H9 (cell line): ENCODE results near the gene ZDHHC17. TPM values are rescaled to one million over a fixed set of nuclear protein-coding genes. Genes with fewer than 3 reads are reported as not detected.
A peak's percentile ranks its signal among the peaks of the same experiment; 100 is the strongest.

ENCODE experiments used
- DNase-seq: peaks from one replicate; pipeline ENCODE4 v3.0.0-alpha.2; 2017
- H2AFZ ChIP-seq: one replicate; pipeline ENCODE4 v1.6.1; 2013; ENCODE audit warnings: mild to moderate bottlenecking, low read length, control low read depth, moderate library complexity
- H2AK5ac ChIP-seq: 2 replicates; pipeline ENCODE4 v1.6.1; 2013; ENCODE audit warnings: low read length, control low read depth, mixed read lengths; ENCODE audit not compliant: insufficient read length
- H2BK120ac ChIP-seq: one replicate; pipeline ENCODE4 v1.6.1; 2013; ENCODE audit warnings: low read depth, mild to moderate bottlenecking, low read length, control low read depth, inconsistent platforms; ENCODE audit not compliant: poor library complexity, severe bottlenecking
- H2BK12ac ChIP-seq: 2 replicates; pipeline ENCODE4 v1.6.1; 2013; ENCODE audit warnings: low read length, control low read depth, mixed read lengths, low read depth; ENCODE audit not compliant: insufficient read length
- H2BK15ac ChIP-seq: 2 replicates; pipeline ENCODE4 v1.6.1; 2013; ENCODE audit warnings: low read depth, low read length, control low read depth
- H2BK20ac ChIP-seq: one replicate; pipeline ENCODE4 v1.6.1; 2013; ENCODE audit warnings: low read depth, mild to moderate bottlenecking, low read length, control low read depth, inconsistent platforms; ENCODE audit not compliant: poor library complexity, severe bottlenecking
- H2BK5ac ChIP-seq: 2 replicates; pipeline ENCODE4 v1.6.1; 2013; ENCODE audit warnings: low read length, control low read depth, mixed read lengths; ENCODE audit not compliant: insufficient read length
- H3K14ac ChIP-seq: 2 replicates; pipeline ENCODE4 v1.6.1; 2013; ENCODE audit warnings: low read length, control low read depth; ENCODE audit not compliant: insufficient read depth
- H3K18ac ChIP-seq: 2 replicates; pipeline ENCODE4 v1.6.1; 2013; ENCODE audit warnings: low read depth, mild to moderate bottlenecking, mixed read lengths, low read length, control low read depth; ENCODE audit not compliant: insufficient read length
- H3K23ac ChIP-seq: 2 replicates; pipeline ENCODE4 v1.6.1; 2013; ENCODE audit warnings: low read length, control low read depth, mixed read lengths, low read depth; ENCODE audit not compliant: insufficient read length
- H3K23me2 ChIP-seq: 2 replicates; pipeline ENCODE4 v1.6.1; 2013; ENCODE audit warnings: low read depth, mild to moderate bottlenecking, mixed read lengths, low read length, control low read depth; ENCODE audit not compliant: insufficient read length, poor library complexity, severe bottlenecking
- H3K27ac ChIP-seq: 2 replicates; pipeline ENCODE4 v1.5.1; 2013; ENCODE audit warnings: low read length, control low read depth, mixed read lengths, low read depth; ENCODE audit not compliant: insufficient read length
- H3K27me3 ChIP-seq: 2 replicates; pipeline ENCODE4 v1.6.1; 2013; ENCODE audit warnings: low read length, control low read depth, inconsistent platforms; ENCODE audit not compliant: insufficient read depth
- H3K4ac ChIP-seq: 2 replicates; pipeline ENCODE4 v1.6.1; 2013; ENCODE audit warnings: low read depth, mild to moderate bottlenecking, control low read depth, inconsistent platforms, low read length, moderate library complexity
- H3K4me1 ChIP-seq: 2 replicates; pipeline ENCODE4 v1.6.1; 2013; ENCODE audit warnings: low read length, control low read depth, inconsistent platforms; ENCODE audit not compliant: insufficient read depth
- H3K4me2 ChIP-seq: 2 replicates; pipeline ENCODE4 v1.6.1; 2013; ENCODE audit warnings: low read length, control low read depth, mixed read lengths; ENCODE audit not compliant: insufficient read length, insufficient read depth
- H3K56ac ChIP-seq: 2 replicates; pipeline ENCODE4 v1.6.1; 2013; ENCODE audit warnings: low read depth, mild to moderate bottlenecking, mixed read lengths, low read length, control low read depth; ENCODE audit not compliant: insufficient read length
- H3K79me1 ChIP-seq: 2 replicates; pipeline ENCODE4 v1.6.1; 2013; ENCODE audit warnings: low read depth, mild to moderate bottlenecking, moderate library complexity, low read length, control low read depth, inconsistent platforms; ENCODE audit not compliant: insufficient read depth, poor library complexity, severe bottlenecking
- H3K79me2 ChIP-seq: 2 replicates; pipeline ENCODE4 v1.6.1; 2013; ENCODE audit warnings: low read length, control low read depth, inconsistent platforms; ENCODE audit not compliant: insufficient read depth
- H3K9ac ChIP-seq: 2 replicates; pipeline ENCODE4 v1.6.1; 2013; ENCODE audit warnings: low read length, control low read depth, mixed read lengths; ENCODE audit not compliant: insufficient read length; ENCODE audit errors: extremely low read depth
- H3K9me3 ChIP-seq: one replicate; pipeline ENCODE4 v1.6.1; 2013; ENCODE audit warnings: low read depth, low read length, inconsistent platforms; ENCODE audit not compliant: control insufficient read depth
- H3T11ph ChIP-seq: one replicate; pipeline ENCODE4 v1.6.1; 2013; ENCODE audit warnings: mild to moderate bottlenecking, low read length, control low read depth, inconsistent platforms
- H4K20me1 ChIP-seq: one replicate; pipeline ENCODE4 v1.6.1; 2013; ENCODE audit not compliant: control insufficient read depth, insufficient read length, insufficient read depth
- H4K5ac ChIP-seq: 2 replicates; pipeline ENCODE4 v1.6.1; 2013; ENCODE audit warnings: low read depth, mild to moderate bottlenecking, mixed read lengths, low read length, control low read depth; ENCODE audit not compliant: insufficient read length
- H4K8ac ChIP-seq: replicated peaks from 2 replicates; pipeline ENCODE4 v1.6.1; 2013; ENCODE audit warnings: low read length, control low read depth, mixed read lengths, low read depth; ENCODE audit not compliant: insufficient read length
- H4K91ac ChIP-seq: 2 replicates; pipeline ENCODE4 v1.6.1; 2013; ENCODE audit warnings: low read depth, mild to moderate bottlenecking, moderate library complexity, mixed read lengths, low read length, control low read depth; ENCODE audit not compliant: insufficient read length
- H3K27ac Mint-ChIP-seq, 3 experiments: 2 replicates in 2 of 3; 3 replicates in 1 of 3; pipeline ENCODE4 v1.8.0; 2020 to 2021; ENCODE audit warnings: mixed read lengths in 3 of 3, mild to moderate bottlenecking in 1 of 3, moderate library complexity in 1 of 3
- H3K27me3 Mint-ChIP-seq: 2 replicates; pipeline ENCODE4 v1.8.0; 2021; ENCODE audit warnings: low read depth, mild to moderate bottlenecking, moderate library complexity, mixed read lengths
- H3K36me3 Mint-ChIP-seq, 3 experiments: 2 replicates in 2 of 3; 3 replicates in 1 of 3; pipeline ENCODE4 v1.8.0; 2020 to 2021; ENCODE audit warnings: low read depth in 3 of 3, mixed read lengths in 3 of 3; ENCODE audit not compliant: insufficient read depth in 1 of 3
- H3K4me1 Mint-ChIP-seq, 2 experiments: 2 replicates each; pipeline ENCODE4 v1.8.0; 2020; ENCODE audit warnings: mixed read lengths in 2 of 2
- H3K4me3 Mint-ChIP-seq, 2 experiments: 2 replicates in 1 of 2; 3 replicates in 1 of 2; pipeline ENCODE4 v1.8.0; 2020 to 2021; ENCODE audit warnings: mild to moderate bottlenecking in 2 of 2, mixed read lengths in 2 of 2, moderate library complexity in 1 of 2
- H3K9me3 Mint-ChIP-seq, 2 experiments: 2 replicates in 1 of 2; 3 replicates in 1 of 2; pipeline ENCODE4 v1.8.0; 2020; ENCODE audit warnings: mild to moderate bottlenecking in 2 of 2, mixed read lengths in 2 of 2, moderate library complexity in 1 of 2
- CTCF ChIP-seq: fragments of 200-600 bp; sonication (generic); conservative IDR thresholded peaks from 3 replicates; pipeline ENCODE4 v1.8.0; 2021; ENCODE audit warnings: antibody characterized with exemption, mild to moderate bottlenecking
- WGBS: extraction: QIAGEN DNeasy Blood & Tissue Kit; methylation state at CpG from one replicate; pipeline ENCODE4 v1.1.7; 2013; ENCODE audit warnings: missing lambda C conversion rate, low lambda C conversion rate, mixed read lengths; ENCODE audit not compliant: insufficient read length; ENCODE audit errors: extremely low coverage; 5-methylcytosine and 5-hydroxymethylcytosine counted together
- total RNA-seq: library from RNA; stranded (reverse); gene quantifications from 2 replicates; pipeline ENCODE4 v1.2.1, GENCODE V29; 2021

Gene ZDHHC17
- total RNA-seq, 1 experiment from 2014 or later = 32.6 TPM

- Histone ChIP-seq H3K27ac (no peak overlapping the region), H2AK5ac (no peak overlapping the region), H2BK20ac (no peak overlapping the region), H3K9ac (no peak overlapping the region), H4K91ac (no peak overlapping the region), H3T11ph (no peak overlapping the region), H3K4ac (no peak overlapping the region), H3K56ac (no peak overlapping the region), H3K4me2 (no peak overlapping the region), H3K79me1 (peaks cover 2% of the 10 kb centered on the region), H4K5ac (no peak overlapping the region), H2BK12ac (no peak overlapping the region), H3K79me2 (peaks cover 19% of the 10 kb centered on the region; the same call in 1 of the 2 replicates), H3K18ac (no peak overlapping the region), H2BK5ac (no peak overlapping the region), H2AFZ (no peak overlapping the region), H2BK120ac (no peak overlapping the region), H3K14ac (no peak overlapping the region), H3K27me3 (no peaks in the 10 kb centered on the region; the same call in 1 of the 2 replicates), H4K8ac (no peak overlapping the region), H3K9me3 (no peaks in the 10 kb centered on the region), H3K4me1 (peaks cover 5% of the 10 kb centered on the region; the same call in 1 of the 2 replicates), H4K20me1 (no peaks in the 10 kb centered on the region), H3K23me2 (no peaks in the 10 kb centered on the region), H2BK15ac (no peak overlapping the region), H3K23ac (no peak overlapping the region)
- no CpG with 5 or more reads among the region's 3 CpGs for WGBS
- Mint-ChIP-seq H3K4me3 (no peak overlapping the region), H3K36me3 (peaks cover 2 to 18% (median 9%) of the 10 kb centered on the region in 3 experiments; a peak in 6 of 7 replicates), H3K9me3 (peaks cover 4 to 5% of the 10 kb centered on the region in 2 experiments; a peak in 3 of 5 replicates), H3K4me1 (peaks cover 20 to 25% of the 10 kb centered on the region in 2 experiments), H3K27ac (peak overlapping the region in 1 of 3 experiments; percentile 34; a peak in 1 of 7 replicates), H3K27me3 (no peaks in the 10 kb centered on the region)
- no peak for TF ChIP-seq CTCF
- DNase-seq = no peak
Measured at GRCh38 chr12:76786986-76787385, 23.1 kb downstream of the ZDHHC17 start.
